Measurements from ENCODE around the gene TXNRD2. TPM values are rescaled to one million over a fixed set of nuclear protein-coding genes. Genes with fewer than 3 reads are reported as not detected.

TXNRD2 gene
- total RNA-seq, 1 experiment from 2014 or later, result 33.7 TPM

DNA sequence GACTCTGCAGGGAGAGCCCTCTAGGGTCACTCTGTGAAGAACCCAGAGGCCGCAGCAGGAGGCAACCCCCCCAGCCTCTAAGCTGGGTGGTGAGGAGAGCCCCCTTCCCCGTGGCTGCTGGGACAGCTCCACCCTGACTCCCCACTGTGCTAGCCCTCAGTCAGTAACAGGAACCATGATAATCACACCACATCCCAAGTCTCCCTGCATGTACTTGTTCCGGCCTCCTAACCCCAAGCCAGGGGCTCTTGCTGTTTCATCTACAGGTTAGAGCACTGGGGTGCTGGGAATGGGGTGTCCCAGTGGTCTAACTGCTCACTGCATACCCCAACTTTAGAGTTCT lies 48.1 kb upstream of the TXNRD2 start:
- Mint-ChIP-seq H3K4me1 (ENCODE audit: low read depth, unreplicated experiment) (peaks cover 8% of the 10 kb centered on the region), H3K27me3 (ENCODE audit: unreplicated experiment) (no peaks in the 10 kb centered on the region), H3K36me3 (ENCODE audit: insufficient read depth, unreplicated experiment) (peaks cover 20% of the 10 kb centered on the region), H3K27ac (ENCODE audit: unreplicated experiment) (no peak overlapping the region), H3K4me3 (ENCODE audit: low read depth, unreplicated experiment) (no peak overlapping the region), H3K9me3 (ENCODE audit: low read depth, unreplicated experiment) (no peaks in the 10 kb centered on the region)
- no TSS peak for BruUV-seq (replicated peaks)
- TF ChIP-seq CTCF (IDR thresholded peaks at IDR 0.05; ENCODE audit: unreplicated experiment), result no peak
- CTCF ChIA-PET, result no interaction called here
- intact Hi-C loops (cut with micrococcal nuclease; ENCODE audit: unreplicated experiment), result no loop called here
- DNase-seq, result no peak

DNA sequence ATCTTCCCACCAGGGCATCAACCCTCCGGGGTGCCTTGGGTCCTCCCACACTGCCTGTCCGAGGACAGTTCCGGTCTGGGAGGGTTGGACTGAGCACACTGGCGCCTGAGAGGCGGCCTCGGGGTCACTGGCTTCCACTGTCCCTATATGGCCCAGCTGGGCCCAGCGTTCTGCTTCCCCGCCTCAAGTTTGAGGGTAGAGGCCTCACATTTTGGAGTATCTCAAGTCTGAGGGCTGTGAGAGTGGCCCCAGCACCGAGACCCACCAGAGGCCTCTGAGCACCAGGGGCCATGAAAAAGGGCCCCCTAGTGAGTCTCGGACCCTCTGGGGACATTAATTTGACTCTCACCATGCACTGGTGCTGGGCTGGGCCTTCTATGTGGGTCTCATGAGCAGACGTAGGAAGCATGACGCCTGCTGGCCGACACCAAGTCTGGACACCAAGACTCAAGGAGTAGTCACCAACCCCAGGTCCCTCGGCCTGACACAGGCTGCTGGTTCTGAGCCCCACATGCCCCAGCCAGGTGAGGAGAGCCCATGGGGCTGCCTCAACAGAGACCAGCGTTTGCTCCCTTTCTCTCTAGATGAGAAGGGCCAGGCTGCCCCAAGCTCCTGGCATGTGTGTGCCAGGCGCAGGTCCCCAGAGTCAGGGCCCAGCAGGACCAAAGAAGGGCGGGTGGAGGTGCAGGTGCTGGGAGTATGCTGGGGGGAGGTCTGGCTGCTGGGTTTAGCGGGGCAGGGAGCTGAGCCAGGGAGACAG lies 47.5 kb upstream of the TXNRD2 start:
- TF ChIP-seq CTCF (IDR thresholded peaks at IDR 0.05; ENCODE audit: unreplicated experiment), result no peak
- H3K36me3 Mint-ChIP-seq (ENCODE audit: insufficient read depth, unreplicated experiment), result peaks cover 20% of the 10 kb centered on the region
- H3K27me3 Mint-ChIP-seq (ENCODE audit: unreplicated experiment), result no peaks in the 10 kb centered on the region
- H3K4me3 Mint-ChIP-seq (ENCODE audit: low read depth, unreplicated experiment), result no peak overlapping the region
- no TSS peak for BruUV-seq (replicated peaks)
- no peak overlapping the region for H3K27ac Mint-ChIP-seq (ENCODE audit: unreplicated experiment)
- DNase-seq, result no peak
- intact Hi-C loops (cut with micrococcal nuclease; ENCODE audit: unreplicated experiment), result no loop called here
- peaks cover 8% of the 10 kb centered on the region for H3K4me1 Mint-ChIP-seq (ENCODE audit: low read depth, unreplicated experiment)
- no peaks in the 10 kb centered on the region for H3K9me3 Mint-ChIP-seq (ENCODE audit: low read depth, unreplicated experiment)
- CTCF ChIA-PET, result no interaction called here

- H3K4me1 Mint-ChIP-seq (ENCODE audit: low read depth, unreplicated experiment), result peaks cover 13% of the 10 kb centered on the region
- intact Hi-C loops (cut with micrococcal nuclease; ENCODE audit: unreplicated experiment), result no loop called here
- no peak overlapping the region for H3K4me3 Mint-ChIP-seq (ENCODE audit: low read depth, unreplicated experiment)
- CTCF ChIA-PET, result no interaction called here
- H3K27ac Mint-ChIP-seq (ENCODE audit: unreplicated experiment), result no peak overlapping the region
- no peak for DNase-seq
- peaks cover 20% of the 10 kb centered on the region for H3K36me3 Mint-ChIP-seq (ENCODE audit: insufficient read depth, unreplicated experiment)
- BruUV-seq (replicated peaks), result no TSS peak
- TF ChIP-seq CTCF (IDR thresholded peaks at IDR 0.05; ENCODE audit: unreplicated experiment), result no peak
- H3K27me3 Mint-ChIP-seq (ENCODE audit: unreplicated experiment), result no peaks in the 10 kb centered on the region
- no peaks in the 10 kb centered on the region for H3K9me3 Mint-ChIP-seq (ENCODE audit: low read depth, unreplicated experiment)
Observed at GRCh38 chr22:19988331-19988808, 46.8 kb upstream of the TXNRD2 start.

- H3K4me1 Mint-ChIP-seq (ENCODE audit: low read depth, unreplicated experiment), result peaks cover 16% of the 10 kb centered on the region
- BruUV-seq (replicated peaks), result no TSS peak
- no peak for TF ChIP-seq CTCF (IDR thresholded peaks at IDR 0.05; ENCODE audit: unreplicated experiment)
- H3K9me3 Mint-ChIP-seq (ENCODE audit: low read depth, unreplicated experiment), result no peaks in the 10 kb centered on the region
- CTCF ChIA-PET, result no interaction called here
- no peak for DNase-seq
- H3K27ac Mint-ChIP-seq (ENCODE audit: unreplicated experiment), result no peak overlapping the region
- intact Hi-C loops (cut with micrococcal nuclease; ENCODE audit: unreplicated experiment), result no loop called here
- H3K4me3 Mint-ChIP-seq (ENCODE audit: low read depth, unreplicated experiment), result peak overlapping the region; percentile 69
- no peaks in the 10 kb centered on the region for H3K27me3 Mint-ChIP-seq (ENCODE audit: unreplicated experiment)
- peaks cover 24% of the 10 kb centered on the region for H3K36me3 Mint-ChIP-seq (ENCODE audit: insufficient read depth, unreplicated experiment)
Observed at GRCh38 chr22:19987394-19988306, 46.0 kb upstream of the TXNRD2 start.
